Activated naive CD8-positive, alpha-beta T cell treated with anti-CD3 and anti-CD28 coated beads, Interleukin-2, amount 50 U/mL, for 16 hours (primary cell): Measurements from ENCODE around the gene DPP7.
A peak's percentile ranks its signal among the peaks of the same experiment; 100 is the strongest.
"Not testable (repeated sequence)": the region's sequence is repeated elsewhere in the genome, so short reads cannot be mapped to it uniquely, and the experiment has no call there.

Source experiments
- DNase-seq: peaks from one replicate; pipeline ENCODE4 v3.0.0-alpha.2; 2020; ENCODE audit warnings: low read depth, low spot score

DPP7 gene

GRCh38 chr9:137129456-137130175, 15.1 kb upstream of the DPP7 start:
- peak; percentile 73 for DNase-seq

DNA sequence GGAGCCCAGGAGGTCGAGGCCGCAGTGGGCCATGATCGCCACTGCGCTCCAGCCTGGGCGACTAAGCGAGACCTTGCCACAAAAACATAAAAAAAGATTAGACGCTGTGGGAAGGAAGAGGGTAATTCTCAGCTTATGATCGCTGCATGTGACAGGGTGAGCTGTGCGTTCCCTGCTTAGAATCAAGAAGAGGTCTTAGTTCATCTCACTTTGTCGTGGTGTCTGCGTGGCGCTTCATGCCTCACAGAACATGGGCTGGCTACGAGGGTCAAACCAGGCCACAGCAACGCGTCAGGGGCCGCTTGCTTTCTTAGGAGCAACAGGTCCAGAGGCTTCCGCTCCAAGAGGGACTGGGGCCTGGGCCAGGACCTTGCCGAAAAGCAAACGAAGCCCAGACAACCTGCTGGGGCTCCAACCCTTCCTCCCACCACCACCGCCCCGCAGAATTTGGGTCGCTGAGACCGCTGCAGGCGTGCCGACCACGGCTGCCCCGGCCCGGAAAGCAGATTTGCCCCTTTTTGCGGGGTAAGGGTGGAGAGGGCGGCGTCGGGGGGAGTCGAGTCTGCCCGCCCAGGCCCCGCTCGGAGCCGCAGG, 14.4 kb upstream of the DPP7 start:
- no peak for DNase-seq

DNA sequence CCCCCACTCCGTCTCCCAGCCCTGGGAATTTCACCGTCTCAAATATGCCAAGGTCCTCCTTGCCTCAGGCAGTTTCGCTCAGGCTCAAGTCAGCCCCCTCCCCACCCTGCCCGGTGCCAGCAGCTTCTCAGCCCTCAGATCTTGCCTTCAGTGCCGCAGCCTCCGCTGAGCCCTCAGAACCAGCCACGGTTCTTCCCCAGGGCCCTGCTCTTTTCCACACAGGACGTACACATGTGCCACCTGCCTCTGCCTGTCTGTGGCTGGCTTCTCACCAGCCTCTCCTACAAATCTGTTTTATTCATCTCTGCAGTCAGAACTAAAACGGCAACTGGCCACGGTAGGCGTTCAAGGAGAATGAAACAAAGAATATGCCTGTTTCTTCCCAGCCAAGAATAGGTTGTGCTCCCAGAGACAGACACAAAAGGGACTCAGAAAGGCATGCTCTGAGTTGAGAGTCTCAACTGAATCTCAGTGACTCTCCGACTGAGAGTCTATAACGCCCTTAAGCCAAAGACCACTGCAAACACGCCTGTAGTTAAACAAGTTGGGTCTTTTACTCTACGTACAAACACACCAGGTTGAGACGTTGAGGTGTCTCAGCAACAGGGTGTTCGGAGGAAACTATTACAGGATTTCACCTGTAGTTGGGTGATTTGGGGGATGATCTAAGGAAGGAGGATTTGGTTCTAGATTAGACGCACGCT, 13.8 kb upstream of the DPP7 start:
- DNase-seq, result no peak

DNA sequence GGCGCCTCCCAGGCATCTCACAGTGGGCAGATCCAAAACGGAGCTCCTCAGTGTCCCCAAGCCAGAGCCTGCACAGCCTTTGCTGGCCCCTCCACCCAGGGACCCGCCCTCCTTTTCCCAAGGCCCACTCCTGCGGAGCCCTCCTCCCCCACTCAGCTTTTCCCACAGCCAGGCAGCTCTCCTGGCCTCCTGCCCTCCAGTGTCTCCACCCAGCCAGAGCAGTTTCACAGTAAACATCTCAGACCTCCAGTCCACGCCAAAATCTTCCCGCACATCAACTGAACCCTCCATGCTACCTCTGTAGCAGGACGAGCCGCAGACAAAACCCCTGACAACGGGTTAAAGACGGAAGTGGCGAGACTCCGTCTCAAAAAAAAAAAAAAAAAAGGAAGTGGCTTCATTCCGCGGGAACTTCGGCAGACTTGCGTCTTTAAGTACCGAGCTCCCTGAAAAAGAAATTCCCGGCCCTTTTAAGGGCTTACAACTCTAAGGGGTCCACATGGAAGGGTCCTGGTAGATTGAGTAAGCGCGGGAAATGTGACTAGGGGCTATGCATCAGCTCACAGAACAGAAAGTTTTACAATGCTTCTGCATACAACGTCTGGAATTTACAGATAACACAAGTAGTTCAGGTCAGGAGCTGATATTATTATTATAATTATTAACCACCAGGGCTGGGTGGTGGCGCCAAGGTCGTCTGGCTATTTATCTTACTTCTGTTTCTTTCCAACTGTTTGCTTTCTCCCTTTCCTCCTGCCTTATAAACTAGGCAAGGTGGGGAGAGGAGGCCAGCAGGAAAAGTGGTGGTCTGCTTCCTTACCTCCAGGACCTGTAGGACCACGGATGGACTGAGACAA, 13.0 kb upstream of the DPP7 start:
- no peak for DNase-seq

- no peak for DNase-seq
Measured at GRCh38 chr9:137126786-137127185, 12.3 kb upstream of the DPP7 start.

DNA sequence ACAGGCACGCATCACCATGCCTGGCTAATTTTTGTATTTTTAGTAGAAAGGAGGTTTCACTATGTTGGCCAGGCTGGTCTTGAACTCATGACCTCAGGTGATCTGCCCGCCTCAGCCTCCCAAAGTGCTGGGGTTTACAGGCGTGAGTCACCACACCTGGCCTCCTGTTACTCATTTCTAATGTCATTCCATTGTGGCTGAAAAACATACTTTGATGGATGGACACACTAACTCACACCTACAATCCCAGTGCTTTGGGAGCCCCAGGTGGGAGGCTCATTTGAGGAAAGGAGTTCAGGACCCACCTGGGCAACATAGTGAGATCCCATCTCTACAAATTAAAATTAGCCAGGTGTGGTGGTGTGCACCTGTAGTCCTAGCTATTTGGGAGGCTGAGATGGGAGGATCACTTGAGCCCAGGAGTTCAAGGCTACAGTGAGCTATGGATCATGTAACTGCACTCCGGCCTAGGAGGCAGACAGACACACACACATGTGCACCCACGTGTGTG, 9.5 kb upstream of the DPP7 start:
- not testable (repeated sequence) for DNase-seq

- DNase-seq, result no peak
Measured at GRCh38 chr9:137123468-137123837, 8.9 kb upstream of the DPP7 start.

- DNase-seq, result not testable (repeated sequence)
Measured at GRCh38 chr9:137122796-137123467, 8.4 kb upstream of the DPP7 start.

GRCh38 chr9:137121927-137122795, 7.6 kb upstream of the DPP7 start:
- DNase-seq, result not testable (repeated sequence)

GRCh38 chr9:137118092-137118603, 3.6 kb upstream of the DPP7 start:
- not testable (repeated sequence) for DNase-seq

DNA sequence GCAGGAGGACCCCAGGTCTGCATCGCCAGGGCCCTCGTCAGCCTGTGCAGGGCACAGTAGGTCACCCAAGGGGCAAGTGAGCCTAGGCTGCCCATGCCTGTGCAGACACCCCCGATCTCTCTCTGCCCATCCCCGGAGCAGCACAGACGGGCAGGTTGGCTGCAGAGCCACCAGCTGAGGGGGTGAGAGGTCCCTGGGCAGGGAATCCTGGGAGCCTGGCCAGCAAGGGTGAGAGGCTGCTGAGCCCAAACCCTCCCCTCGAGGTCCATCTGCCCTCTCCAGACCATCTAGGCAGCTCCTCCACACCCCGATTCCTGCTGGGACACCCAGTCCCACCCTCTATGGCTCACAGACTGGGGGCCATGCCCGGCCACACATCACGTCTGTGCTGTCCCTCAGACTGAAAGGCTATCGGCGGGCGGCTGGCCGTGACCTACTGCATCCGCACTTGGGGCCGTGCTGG, 2.8 kb upstream of the DPP7 start:
- no peak for DNase-seq

- DNase-seq, result no peak
Measured at GRCh38 chr9:137116728-137117127, 2.2 kb upstream of the DPP7 start.

GRCh38 chr9:137116027-137116507, 1.5 kb upstream of the DPP7 start:
- no peak for DNase-seq

- no peak for DNase-seq
Measured at GRCh38 chr9:137115394-137116026, 977 bp upstream of the DPP7 start.

DNA sequence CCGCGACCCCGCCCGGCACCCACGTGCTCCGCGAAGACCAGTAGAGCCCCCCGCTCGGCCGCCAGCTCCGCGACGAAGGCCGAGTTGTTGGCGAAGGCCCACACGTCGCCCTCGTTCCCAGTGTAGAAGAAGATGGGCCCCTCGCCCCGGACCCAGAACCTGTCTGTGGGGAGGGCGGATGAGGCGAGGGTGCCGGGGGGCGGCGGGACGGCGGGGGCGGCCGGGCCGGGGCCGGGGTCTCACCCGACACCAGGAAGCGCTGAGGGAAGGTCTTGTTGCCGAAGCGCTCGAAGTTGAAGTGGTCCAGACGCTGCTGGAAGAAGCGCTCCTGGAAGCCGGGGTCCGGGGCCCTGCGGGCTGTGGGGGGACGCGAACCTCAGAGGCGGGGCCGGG, 317 bp downstream of the DPP7 start:
- no peak for DNase-seq

GRCh38 chr9:137113385-137114159, 961 bp downstream of the DPP7 start:
- DNase-seq, result no peak

DNA sequence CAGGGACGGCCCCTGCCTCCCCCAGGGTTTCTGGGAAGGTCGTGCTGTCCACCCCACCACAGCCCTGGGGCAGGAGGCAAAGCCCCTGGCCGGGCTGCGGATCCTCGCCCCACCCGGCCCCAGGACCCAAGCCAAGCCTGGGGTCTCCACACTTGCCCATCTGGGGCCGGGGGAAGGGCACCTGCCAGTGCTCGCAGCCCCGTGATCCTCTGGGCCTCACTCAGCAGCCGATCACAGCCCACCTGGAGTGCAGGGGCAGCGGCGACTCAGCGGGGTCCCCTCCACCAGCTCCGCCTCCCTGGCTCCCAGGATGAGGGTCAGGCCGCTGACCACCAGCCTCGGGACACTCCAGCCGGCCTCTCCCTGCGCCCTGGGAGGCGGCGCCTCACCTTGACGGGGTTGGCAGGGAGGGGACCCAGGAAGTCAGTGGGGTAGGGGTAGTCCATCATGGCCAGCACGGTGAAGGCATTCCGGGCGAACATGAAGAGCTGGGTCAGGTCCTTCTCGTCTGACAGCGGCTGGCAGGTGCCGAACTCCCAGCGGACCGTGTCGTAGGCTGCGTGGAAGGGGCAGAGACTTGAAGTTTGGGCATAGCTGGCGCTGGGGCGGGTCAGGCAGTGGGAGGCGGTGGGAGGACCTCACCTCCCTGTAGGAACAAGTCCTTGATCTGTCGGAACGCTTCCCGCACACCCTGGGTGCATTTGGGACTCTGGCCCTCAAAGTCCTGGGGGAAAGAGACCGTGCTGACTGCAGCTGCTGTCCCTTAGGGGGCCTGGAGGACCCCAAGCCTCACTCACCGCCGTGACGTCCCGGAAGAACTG, 1.8 kb downstream of the DPP7 start:
- no peak for DNase-seq
